GM12873 (cell line): Measurements from ENCODE around the gene ABHD12B.

Source experiments
- TF ChIP-seq, protein P1 (sequence below): IDR thresholded peaks from 2 replicates; pipeline ENCODE4 v1.5.1; 2012; ENCODE audit warnings: low read depth, mild to moderate bottlenecking, moderate library complexity, low read length, control low read depth; ENCODE audit not compliant: insufficient read depth; ENCODE audit errors: missing control alignments

Gene ABHD12B

DNA sequence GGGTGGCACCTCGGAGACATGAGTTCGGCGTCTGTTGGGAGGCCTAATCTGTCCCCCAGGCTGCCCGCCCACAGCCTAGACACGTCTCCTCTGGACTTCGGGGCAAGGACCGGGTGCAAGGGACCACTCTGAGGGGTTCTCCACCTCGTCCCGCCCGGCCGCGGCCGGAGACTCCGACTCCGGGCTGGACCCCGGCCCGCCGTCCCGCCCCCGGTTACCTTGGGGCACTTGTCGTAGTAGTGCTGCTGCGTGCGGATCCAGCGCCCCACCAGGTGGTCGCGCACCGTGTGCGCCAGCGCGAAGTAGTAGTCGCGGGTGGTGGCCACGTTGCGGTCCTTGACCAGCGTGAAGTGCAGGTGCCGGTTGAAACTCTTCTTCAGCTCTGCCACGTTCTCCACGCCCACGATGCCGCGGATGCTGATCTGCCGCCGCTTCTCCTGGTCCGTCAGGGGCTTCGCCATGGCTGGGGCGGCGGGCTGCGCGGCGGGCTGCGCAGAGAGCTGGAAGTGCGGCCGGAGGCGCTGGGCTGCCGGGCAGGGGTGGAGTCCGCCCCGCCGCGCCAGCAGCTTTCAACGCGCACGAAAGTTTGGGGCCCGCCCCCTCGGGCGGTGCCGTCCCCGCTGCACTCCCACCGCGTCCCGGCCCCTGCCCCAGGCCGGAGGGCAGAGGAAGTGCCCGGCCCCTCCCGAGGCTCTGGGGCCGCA, 72.2 kb downstream of the ABHD12B start, which contains the start of gene PYGL:
Gene PYGL, minus strand, starts transcription at position 541 of the 704 bp plus-strand sequence. Its CDS starts 80 bp downstream, at position 461.
- TF ChIP-seq, protein P1, sequence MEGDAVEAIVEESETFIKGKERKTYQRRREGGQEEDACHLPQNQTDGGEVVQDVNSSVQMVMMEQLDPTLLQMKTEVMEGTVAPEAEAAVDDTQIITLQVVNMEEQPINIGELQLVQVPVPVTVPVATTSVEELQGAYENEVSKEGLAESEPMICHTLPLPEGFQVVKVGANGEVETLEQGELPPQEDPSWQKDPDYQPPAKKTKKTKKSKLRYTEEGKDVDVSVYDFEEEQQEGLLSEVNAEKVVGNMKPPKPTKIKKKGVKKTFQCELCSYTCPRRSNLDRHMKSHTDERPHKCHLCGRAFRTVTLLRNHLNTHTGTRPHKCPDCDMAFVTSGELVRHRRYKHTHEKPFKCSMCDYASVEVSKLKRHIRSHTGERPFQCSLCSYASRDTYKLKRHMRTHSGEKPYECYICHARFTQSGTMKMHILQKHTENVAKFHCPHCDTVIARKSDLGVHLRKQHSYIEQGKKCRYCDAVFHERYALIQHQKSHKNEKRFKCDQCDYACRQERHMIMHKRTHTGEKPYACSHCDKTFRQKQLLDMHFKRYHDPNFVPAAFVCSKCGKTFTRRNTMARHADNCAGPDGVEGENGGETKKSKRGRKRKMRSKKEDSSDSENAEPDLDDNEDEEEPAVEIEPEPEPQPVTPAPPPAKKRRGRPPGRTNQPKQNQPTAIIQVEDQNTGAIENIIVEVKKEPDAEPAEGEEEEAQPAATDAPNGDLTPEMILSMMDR = no peak

DNA sequence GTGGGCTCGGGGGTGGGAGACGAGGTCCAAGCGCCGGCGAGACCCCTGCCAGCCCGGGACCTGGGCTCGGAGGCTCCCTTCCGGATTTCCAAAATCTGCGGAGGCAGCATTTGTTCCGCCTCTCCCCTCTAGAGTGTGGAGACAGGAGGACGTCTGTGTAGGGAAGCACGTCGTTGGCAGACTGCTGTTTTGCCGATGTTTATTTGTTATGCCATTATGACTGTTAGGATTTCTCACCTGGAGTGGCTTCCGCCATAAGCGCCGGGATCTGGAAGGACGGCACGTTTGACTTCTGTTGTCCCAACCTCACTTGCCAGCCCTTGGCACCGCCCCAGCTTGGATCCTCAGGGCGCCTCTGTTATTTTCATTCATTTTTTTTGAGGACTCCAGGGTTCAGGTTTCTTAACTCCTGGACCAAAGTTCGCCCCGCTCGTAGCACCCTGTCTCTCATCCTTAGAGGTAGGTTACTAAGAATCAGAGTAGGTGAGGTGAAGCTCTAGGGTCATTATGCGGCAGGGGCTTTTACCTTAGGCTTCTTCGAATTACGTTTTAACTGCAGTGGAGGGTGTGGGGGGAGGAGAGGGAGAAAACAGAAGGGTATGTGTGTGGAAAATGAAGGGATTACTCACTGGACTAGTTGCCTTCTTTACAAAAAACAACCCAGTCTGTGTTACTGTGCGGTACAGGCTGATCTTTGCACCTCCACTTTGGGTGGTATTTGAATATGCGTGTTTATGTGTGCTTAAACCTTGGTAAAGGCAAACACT, 73.0 kb downstream of the ABHD12B start:
- TF ChIP-seq, protein P1 = no peak

DNA sequence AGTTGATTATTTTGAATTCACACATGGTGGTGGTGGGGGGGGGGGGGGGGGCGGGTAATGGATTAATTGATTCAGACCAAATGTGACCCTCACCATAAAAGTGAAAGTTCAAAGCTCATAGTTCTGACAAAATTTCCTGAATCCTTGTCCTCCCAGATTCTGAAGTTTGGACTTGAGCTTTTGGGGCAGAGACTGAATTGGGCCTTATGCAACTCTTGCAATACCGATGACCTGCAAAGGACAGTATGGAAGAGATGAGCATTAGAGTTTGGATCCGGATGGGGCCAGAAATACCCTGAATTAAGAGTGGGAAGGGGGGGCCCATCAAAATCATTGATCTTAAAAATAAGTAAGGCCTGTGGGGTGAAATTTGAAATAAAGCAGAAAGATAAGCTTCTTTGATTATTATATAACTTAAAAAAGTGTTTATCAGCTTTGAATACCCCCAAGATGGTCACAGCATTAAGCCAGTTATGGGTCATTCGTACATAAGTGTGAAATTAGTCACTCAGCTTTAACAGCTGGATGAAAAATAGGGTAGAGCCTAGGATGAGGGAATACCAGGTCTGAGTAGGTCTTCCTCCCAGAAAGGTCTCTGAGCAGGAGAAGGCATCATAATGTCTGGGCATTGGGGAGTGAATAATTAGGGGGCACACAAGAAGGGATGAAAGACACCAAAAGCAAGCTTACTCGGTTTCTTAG, 74.5 kb downstream of the ABHD12B start:
- TF ChIP-seq, protein P1 = no peak

DNA sequence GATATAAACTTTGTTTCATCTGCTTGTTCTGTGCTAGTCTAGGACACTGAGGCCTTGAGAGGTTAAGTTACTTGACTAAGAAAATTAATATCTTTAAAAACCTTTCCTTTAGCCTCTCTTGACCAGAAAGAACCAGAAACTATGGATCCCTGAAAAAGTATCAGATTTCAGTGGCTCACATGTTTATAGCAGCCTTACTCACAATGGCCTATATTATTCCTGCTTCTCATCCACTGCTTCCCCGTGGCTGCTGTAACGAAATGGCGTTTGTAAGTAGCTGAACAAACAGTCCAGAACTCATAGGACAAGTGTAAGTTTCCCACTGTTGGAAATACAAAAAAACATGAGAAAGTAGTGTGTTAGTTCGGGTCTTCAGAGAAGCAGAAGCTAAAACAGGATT, 75.6 kb downstream of the ABHD12B start:
- TF ChIP-seq, protein P1 = no peak

DNA sequence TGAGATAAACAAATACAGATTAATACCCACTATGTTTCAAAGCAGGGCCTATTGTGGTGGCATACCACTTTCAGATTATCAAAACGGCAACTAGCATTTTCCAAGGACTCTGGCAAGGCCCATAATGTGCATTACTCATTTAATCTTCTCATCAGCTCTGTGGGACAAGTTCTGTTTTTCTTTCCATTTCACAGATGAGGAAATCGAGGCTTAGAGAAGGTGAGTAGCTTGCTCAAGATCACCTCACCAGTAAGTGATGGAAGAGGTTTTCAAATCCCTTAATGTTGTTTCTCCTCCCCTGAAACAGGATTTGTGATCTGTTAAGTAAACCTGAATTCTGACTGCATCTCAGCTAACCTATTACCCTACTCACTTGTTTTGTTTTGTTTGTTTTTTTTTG, 76.4 kb downstream of the ABHD12B start:
- TF ChIP-seq, protein P1 = no peak

DNA sequence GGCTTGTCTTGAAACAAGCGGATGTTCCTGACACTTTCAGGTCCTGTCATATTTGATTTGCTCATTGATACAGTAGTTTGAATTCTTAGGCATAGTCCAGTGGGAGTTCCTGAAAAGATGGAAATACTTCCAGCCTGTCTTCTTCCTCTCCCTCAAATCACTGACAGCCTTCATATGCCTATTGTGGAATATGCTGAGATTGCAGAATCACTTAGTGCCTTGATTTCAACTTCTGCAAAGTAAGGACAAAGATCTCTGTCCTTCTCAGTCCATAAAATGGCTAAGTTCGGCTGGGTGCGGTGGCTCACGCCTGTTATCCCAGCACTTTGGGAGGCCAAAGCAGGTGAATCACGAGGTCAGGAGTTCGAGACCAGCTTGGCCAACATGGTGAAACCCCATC, 79.2 kb downstream of the ABHD12B start:
- TF ChIP-seq, protein P1 = no peak

DNA sequence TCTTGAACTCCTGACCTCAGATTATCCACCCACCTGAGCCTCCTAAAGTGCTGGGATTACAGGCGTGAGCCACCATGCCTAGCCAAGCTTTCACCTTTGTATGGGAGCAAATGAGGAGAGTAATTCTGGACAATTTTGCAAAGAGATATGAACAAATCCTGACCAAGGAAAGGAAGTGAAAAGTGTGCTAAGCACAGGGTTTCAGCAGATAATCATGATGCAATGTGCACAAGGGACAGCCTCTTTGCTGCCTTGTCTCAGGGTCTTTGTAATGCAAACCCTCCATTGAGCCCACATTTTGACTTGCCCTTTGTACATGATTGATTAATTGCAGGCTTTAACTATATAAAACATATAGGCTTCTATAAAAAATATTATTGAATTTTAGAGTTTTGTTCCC, 81.6 kb downstream of the ABHD12B start:
- TF ChIP-seq, protein P1 = no peak
